ENCODE data around the gene HIP1.

DNA sequence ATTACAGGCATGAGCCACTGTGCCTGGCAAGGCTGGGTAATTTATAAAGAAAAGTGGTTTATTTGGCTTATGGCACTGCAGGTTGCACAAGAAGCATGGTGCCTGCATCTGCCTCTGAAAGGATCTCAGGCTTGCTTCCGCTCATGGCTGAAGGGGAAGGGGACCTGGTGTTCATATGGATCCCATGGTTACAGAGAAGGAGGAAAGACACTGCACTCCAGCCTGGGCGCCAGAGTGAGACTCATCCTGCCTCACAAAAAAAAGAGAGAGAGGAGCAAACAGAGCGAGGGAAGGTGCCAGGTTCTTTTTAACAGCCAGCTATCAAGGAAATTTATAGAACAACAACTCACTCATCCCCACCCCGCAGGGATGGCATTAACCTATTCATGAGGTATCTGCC is 36.2 kb downstream of the HIP1 start:
- TF ChIP-seq, protein P1, sequence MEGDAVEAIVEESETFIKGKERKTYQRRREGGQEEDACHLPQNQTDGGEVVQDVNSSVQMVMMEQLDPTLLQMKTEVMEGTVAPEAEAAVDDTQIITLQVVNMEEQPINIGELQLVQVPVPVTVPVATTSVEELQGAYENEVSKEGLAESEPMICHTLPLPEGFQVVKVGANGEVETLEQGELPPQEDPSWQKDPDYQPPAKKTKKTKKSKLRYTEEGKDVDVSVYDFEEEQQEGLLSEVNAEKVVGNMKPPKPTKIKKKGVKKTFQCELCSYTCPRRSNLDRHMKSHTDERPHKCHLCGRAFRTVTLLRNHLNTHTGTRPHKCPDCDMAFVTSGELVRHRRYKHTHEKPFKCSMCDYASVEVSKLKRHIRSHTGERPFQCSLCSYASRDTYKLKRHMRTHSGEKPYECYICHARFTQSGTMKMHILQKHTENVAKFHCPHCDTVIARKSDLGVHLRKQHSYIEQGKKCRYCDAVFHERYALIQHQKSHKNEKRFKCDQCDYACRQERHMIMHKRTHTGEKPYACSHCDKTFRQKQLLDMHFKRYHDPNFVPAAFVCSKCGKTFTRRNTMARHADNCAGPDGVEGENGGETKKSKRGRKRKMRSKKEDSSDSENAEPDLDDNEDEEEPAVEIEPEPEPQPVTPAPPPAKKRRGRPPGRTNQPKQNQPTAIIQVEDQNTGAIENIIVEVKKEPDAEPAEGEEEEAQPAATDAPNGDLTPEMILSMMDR (IDR thresholded peaks at IDR 0.05; ENCODE audit: low read depth, low read length) = no peak
- TF ChIP-seq MAX (IDR thresholded peaks at IDR 0.05; ENCODE audit: low read depth, low read length) = no peak
- TF ChIP-seq POLR2A (IDR thresholded peaks at IDR 0.05; ENCODE audit: extremely low read depth, insufficient read length) = no peak
- no peak for TF ChIP-seq MYC (IDR thresholded peaks at IDR 0.05; ENCODE audit: low read depth, low read length)
